Measurements from ENCODE around the gene HTR2B.

DNA sequence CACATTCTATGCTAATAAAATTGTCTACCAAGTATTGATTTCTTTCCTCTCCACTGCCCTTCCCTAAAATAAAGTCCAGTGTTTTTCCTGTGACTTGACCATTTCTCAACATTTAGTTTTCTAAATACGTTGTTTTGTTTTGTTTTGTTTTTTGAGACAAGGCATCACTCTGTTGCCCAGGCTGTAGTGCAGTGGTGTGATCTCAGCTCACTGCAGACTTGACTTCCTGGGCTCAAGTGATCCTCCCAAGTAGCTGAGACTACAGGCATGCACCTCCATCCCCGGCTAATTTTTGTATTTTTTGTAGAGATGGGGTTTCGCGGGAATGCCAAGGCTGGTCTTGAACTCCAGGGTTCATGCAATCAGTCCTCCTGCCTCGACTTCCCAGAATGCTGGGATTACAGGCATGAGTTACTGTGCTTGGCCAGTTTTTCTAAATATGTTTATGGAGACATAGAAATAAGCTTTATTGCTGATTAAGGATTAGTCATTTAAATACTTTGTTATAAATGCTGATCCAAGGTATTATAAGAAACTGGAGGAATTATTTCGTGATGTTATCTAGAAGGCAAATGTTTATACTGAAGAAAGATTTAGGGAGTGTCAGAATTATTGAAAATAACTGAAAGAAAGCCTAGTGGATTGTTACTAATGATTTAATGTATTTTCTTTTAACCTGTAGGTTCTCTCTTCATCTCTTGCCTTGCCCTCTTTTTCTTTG, 5.7 kb upstream of the HTR2B start:
- TF ChIP-seq, protein P1, sequence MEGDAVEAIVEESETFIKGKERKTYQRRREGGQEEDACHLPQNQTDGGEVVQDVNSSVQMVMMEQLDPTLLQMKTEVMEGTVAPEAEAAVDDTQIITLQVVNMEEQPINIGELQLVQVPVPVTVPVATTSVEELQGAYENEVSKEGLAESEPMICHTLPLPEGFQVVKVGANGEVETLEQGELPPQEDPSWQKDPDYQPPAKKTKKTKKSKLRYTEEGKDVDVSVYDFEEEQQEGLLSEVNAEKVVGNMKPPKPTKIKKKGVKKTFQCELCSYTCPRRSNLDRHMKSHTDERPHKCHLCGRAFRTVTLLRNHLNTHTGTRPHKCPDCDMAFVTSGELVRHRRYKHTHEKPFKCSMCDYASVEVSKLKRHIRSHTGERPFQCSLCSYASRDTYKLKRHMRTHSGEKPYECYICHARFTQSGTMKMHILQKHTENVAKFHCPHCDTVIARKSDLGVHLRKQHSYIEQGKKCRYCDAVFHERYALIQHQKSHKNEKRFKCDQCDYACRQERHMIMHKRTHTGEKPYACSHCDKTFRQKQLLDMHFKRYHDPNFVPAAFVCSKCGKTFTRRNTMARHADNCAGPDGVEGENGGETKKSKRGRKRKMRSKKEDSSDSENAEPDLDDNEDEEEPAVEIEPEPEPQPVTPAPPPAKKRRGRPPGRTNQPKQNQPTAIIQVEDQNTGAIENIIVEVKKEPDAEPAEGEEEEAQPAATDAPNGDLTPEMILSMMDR (IDR thresholded peaks at IDR 0.05; ENCODE audit: borderline replicate concordance, extremely low read depth, low read length, poor library complexity, severe bottlenecking): no peak
- TF ChIP-seq EZH2 (IDR thresholded peaks at IDR 0.05; ENCODE audit: borderline replicate concordance, low read depth, low read length, severe bottlenecking): no peak
